Transverse colon (tissue), 4 donors: ENCODE data around the gene FBXL3.

Source experiments
- EP300 ChIP-seq: sonication (generic); formaldehyde crosslinking; IDR thresholded peaks from one replicate; pipeline ENCODE4 v1.6.1; 2017; ENCODE audit warnings: antibody characterized with exemption, low read depth
- POLR2A ChIP-seq: fragments of 450-650 bp; IDR thresholded peaks from one replicate; pipeline ENCODE4 v1.6.1; 2016; ENCODE audit warnings: antibody characterized with exemption, mild to moderate bottlenecking, moderate library complexity
- POLR2AphosphoS5 ChIP-seq, 3 donors: sonication (generic); formaldehyde crosslinking; IDR thresholded peaks; one replicate each; pipeline ENCODE4 v1.6.1; 2016; ENCODE audit warnings: antibody characterized with exemption in 3 of 3
- TF ChIP-seq, protein P1 (sequence below), 5 experiments: fragments of 200-600 bp in 3 of 5; fragments of 450-650 bp in 2 of 5; sonication (generic) in 3 of 5; IDR thresholded peaks; 1 replicate in 2 of 5; 2 replicates in 3 of 5; pipeline ENCODE4 v1.5.1; 2016 to 2017; ENCODE audit warnings: antibody characterized with exemption in 5 of 5, inconsistent platforms in 3 of 5, mild to moderate bottlenecking in 2 of 5, moderate library complexity in 1 of 5

GRCh38 chr13:77016888-77017623 is 9.9 kb downstream of the FBXL3 start:
- TF ChIP-seq, protein P1, sequence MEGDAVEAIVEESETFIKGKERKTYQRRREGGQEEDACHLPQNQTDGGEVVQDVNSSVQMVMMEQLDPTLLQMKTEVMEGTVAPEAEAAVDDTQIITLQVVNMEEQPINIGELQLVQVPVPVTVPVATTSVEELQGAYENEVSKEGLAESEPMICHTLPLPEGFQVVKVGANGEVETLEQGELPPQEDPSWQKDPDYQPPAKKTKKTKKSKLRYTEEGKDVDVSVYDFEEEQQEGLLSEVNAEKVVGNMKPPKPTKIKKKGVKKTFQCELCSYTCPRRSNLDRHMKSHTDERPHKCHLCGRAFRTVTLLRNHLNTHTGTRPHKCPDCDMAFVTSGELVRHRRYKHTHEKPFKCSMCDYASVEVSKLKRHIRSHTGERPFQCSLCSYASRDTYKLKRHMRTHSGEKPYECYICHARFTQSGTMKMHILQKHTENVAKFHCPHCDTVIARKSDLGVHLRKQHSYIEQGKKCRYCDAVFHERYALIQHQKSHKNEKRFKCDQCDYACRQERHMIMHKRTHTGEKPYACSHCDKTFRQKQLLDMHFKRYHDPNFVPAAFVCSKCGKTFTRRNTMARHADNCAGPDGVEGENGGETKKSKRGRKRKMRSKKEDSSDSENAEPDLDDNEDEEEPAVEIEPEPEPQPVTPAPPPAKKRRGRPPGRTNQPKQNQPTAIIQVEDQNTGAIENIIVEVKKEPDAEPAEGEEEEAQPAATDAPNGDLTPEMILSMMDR (IDR thresholded peaks at IDR 0.05) = no peak
- TF ChIP-seq POLR2A = no peak
- TF ChIP-seq POLR2AphosphoS5 (IDR thresholded peaks at IDR 0.05) = no peak
- no peak for TF ChIP-seq EP300
